Measurements from ENCODE around the gene RETREG1.

GRCh38 chr5:16431490-16431889 lies 185.3 kb downstream of the RETREG1 start:
- TF ChIP-seq CTCF (IDR thresholded peaks at IDR 0.05) (no peak), POLR2A (IDR thresholded peaks at IDR 0.05) (no peak)

Measured in heart left ventricle (tissue), 13 donors.